Measurements from ENCODE around the gene TOMM6. TPM values are rescaled to one million over a fixed set of nuclear protein-coding genes. Genes with fewer than 3 reads are reported as not detected.

TOMM6 gene
- total RNA-seq, 2 donors from 2014 or later: 158 to 233 TPM

- no peak for DNase-seq (ENCODE audit: low spot score)
- no peaks in the 10 kb centered on the region for H3K9me3 ChIP-seq
- WGBS: 98% methylated on average over 8 of the region's 8 CpGs
- no peak overlapping the region for H3K4me3 ChIP-seq
- TF ChIP-seq, protein P1, sequence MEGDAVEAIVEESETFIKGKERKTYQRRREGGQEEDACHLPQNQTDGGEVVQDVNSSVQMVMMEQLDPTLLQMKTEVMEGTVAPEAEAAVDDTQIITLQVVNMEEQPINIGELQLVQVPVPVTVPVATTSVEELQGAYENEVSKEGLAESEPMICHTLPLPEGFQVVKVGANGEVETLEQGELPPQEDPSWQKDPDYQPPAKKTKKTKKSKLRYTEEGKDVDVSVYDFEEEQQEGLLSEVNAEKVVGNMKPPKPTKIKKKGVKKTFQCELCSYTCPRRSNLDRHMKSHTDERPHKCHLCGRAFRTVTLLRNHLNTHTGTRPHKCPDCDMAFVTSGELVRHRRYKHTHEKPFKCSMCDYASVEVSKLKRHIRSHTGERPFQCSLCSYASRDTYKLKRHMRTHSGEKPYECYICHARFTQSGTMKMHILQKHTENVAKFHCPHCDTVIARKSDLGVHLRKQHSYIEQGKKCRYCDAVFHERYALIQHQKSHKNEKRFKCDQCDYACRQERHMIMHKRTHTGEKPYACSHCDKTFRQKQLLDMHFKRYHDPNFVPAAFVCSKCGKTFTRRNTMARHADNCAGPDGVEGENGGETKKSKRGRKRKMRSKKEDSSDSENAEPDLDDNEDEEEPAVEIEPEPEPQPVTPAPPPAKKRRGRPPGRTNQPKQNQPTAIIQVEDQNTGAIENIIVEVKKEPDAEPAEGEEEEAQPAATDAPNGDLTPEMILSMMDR (IDR thresholded peaks at IDR 0.05): no peak
- TF ChIP-seq POLR2AphosphoS5 (IDR thresholded peaks at IDR 0.05): no peak
- no peak for TF ChIP-seq POLR2A (IDR thresholded peaks at IDR 0.05)
- peak overlapping the region; percentile 66 to 76 for H3K27ac ChIP-seq
- H3K4me1 ChIP-seq (replicated peaks): peaks cover 21% of the 10 kb centered on the region
- no peaks in the 10 kb centered on the region for H3K27me3 ChIP-seq (replicated peaks; ENCODE audit: insufficient read depth)
- intact Hi-C loops (cut with DNase I): no loop called here
- H3K36me3 ChIP-seq: peaks cover 0 to 13% of the 10 kb centered on the region in 2 donors
These were observed 18.1 kb upstream of the TOMM6 start for GRCh38 chr6:41769376-41769775.

DNA sequence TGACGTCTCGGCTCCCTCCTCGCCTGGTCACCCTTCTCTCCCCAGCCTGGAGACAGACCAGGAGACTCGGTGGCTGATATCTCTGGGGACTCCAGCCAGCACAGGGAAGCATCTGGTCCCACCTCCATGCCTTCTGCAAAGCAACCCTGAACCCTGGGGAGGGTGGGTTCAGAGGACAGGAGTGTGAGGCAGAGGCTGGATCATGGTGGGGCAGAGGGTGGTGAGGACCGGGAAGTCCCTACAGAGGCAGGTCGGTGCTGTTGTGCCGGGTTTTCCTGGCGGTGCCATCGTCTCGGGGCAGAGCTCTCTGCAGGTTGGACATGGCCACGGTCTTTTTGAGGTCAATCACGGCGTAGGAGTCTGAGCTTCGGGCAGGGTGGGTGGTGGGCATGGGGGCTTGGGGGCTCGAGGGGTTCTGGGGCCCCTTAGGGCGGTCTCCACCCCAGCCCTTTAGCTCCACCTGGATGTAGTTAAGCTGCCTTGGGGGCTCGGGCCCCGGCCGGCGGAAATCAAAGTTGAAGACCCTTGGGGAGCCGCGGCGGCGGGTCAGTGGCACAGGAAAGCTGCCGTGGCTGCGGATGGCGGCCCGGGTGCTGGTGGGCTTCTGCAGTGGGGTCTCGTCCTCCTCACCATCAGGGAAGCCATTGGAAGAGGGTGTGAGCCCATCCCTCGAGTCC is 17.0 kb upstream of the TOMM6 start:
- Histone ChIP-seq H3K36me3 (peaks cover 0 to 13% of the 10 kb centered on the region in 2 donors), H3K27ac (no peak overlapping the region), H3K4me1 (replicated peaks) (peaks cover 21% of the 10 kb centered on the region), H3K9me3 (no peaks in the 10 kb centered on the region), H3K4me3 (no peak overlapping the region), H3K27me3 (replicated peaks; ENCODE audit: insufficient read depth) (no peaks in the 10 kb centered on the region)
- intact Hi-C loops (cut with DNase I): no loop called here
- DNase-seq (ENCODE audit: low spot score): no peak
- 90% methylated on average over 25 of the region's 30 CpGs for WGBS
- TF ChIP-seq, protein P1 (IDR thresholded peaks at IDR 0.05): no peak
- TF ChIP-seq POLR2AphosphoS5 (IDR thresholded peaks at IDR 0.05) (no peak), POLR2A (IDR thresholded peaks at IDR 0.05) (no peak)

DNA sequence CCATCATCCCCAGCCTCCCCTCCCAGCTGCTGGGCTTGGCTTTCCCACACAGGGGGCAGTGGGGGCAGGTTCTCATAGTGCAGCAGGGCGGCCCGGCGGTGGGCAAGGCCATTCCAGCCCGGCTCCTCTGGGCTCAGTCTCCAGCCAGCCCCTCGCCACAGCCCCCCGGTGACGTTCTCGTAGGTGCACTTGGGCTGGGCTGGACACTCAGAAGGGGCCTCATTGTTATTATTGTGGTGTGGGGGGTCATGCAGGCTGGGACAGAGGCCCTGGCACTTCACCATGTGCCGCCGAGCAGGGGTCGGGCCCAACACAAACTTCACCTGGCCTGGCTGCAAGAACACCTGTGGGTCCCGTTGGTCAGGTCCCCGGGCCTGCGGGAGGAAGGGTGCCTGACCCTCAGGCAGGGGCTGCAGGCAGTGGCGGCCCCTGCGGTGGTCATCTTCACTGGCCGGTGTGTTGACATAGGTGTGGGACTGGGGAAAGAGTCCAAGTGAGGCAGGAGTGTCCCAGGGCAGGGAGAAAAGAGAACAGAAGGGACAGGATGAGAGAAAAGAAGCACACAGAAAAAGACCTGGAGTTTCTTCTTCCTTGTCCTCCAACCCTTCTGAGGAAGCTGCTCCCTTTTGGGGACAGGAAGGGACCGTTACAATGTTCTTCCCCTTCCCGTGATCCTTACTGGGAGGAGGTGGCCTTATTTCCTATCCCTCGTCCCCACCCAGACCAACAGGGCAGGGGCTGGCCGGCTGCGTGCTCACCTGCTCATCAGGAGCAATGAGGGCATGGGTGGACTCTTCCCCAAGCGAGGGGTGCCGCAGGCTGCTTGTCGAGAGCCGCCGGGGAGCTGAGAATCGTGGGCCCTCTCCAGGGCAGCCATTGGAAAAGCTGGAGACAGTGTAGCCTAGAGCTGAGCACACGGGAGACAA is 16.2 kb upstream of the TOMM6 start:
- peaks cover 21% of the 10 kb centered on the region for H3K4me1 ChIP-seq (replicated peaks)
- intact Hi-C loops (cut with DNase I): no loop called here
- peaks cover 0 to 13% of the 10 kb centered on the region in 2 donors for H3K36me3 ChIP-seq
- DNase-seq (ENCODE audit: low spot score): no peak
- no peak overlapping the region for H3K27ac ChIP-seq
- 87% methylated on average over 26 of the region's 29 CpGs for WGBS
- no peaks in the 10 kb centered on the region for H3K27me3 ChIP-seq (replicated peaks; ENCODE audit: insufficient read depth)
- H3K4me3 ChIP-seq: no peak overlapping the region
- no peak for TF ChIP-seq POLR2AphosphoS5 (IDR thresholded peaks at IDR 0.05)
- TF ChIP-seq, protein P1 (IDR thresholded peaks at IDR 0.05): no peak
- no peak for TF ChIP-seq POLR2A (IDR thresholded peaks at IDR 0.05)
- H3K9me3 ChIP-seq: no peaks in the 10 kb centered on the region

DNA sequence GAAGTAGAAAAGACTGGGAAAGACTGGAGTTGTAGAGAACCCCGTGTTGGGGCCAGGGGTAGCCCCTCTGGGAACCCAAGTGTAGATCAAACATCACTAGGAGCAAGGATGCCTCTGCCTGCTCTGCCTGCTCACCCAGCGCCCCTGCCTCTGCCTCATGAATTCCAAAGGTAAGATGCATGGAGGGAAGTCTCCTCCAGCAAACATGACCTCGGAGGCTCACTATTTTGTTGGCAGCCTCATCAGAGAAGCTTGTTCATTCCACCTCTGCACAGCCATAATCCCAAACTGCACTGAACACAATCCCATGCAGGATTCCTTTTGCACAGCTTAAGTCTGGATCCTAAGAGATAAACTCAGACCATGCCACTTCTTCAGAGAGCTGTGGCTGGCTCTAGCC is 12.7 kb upstream of the TOMM6 start:
- intact Hi-C loops (cut with DNase I): no loop called here
- TF ChIP-seq, protein P1 (IDR thresholded peaks at IDR 0.05): no peak
- TF ChIP-seq POLR2A (IDR thresholded peaks at IDR 0.05): no peak
- no peak for TF ChIP-seq POLR2AphosphoS5 (IDR thresholded peaks at IDR 0.05)
- Histone ChIP-seq H3K9me3 (no peaks in the 10 kb centered on the region), H3K27me3 (replicated peaks; ENCODE audit: insufficient read depth) (no peaks in the 10 kb centered on the region), H3K27ac (no peak overlapping the region), H3K36me3 (peaks cover 0 to 13% of the 10 kb centered on the region in 2 donors), H3K4me1 (replicated peaks) (no peaks in the 10 kb centered on the region), H3K4me3 (no peak overlapping the region)
- DNase-seq (ENCODE audit: low spot score): no peak
- WGBS: 85% methylated on average over 3 of the region's 3 CpGs

All from prostate gland (tissue), 2 donors.